OCI-LY1 (cell line): ENCODE measurements around the gene CELSR2.

Source experiments
- CTCF ChIP-seq: fragments of 200-600 bp; sonication (generic), shearing (Covaris generic); IDR thresholded peaks from 2 replicates; pipeline ENCODE4 v1.5.1; 2017; ENCODE audit warnings: mild to moderate bottlenecking, antibody characterized with exemption, low read length, moderate library complexity, mixed read lengths
- EZH2 ChIP-seq: fragments of 200-600 bp; sonication (generic), shearing (Covaris generic); IDR thresholded peaks from 2 replicates; pipeline ENCODE4 v1.8.0; 2017; ENCODE audit warnings: borderline replicate concordance, mixed run types, mild to moderate bottlenecking, antibody characterized with exemption, low read length, moderate library complexity, mixed read lengths

GRCh38 chr1:109225711-109226445 lies 23.5 kb upstream of the CELSR2 start:
- TF ChIP-seq CTCF (no peak), EZH2 (no peak)
